Neural crest cell (in vitro differentiated cells): ENCODE measurements around the gene HBQ1. TPM values are rescaled to one million over a fixed set of nuclear protein-coding genes. Genes with fewer than 3 reads are reported as not detected.
A peak's percentile ranks its signal among the peaks of the same experiment; 100 is the strongest.
"Not testable (repeated sequence)": the region's sequence is repeated elsewhere in the genome, so short reads cannot be mapped to it uniquely, and the experiment has no call there.

ENCODE experiments used
- DNase-seq: peaks from one replicate; pipeline ENCODE4 v3.0.0; 2021; ENCODE audit warnings: low read depth, mixed read lengths, low spot score
- H3K27ac Mint-ChIP-seq: one replicate; pipeline ENCODE4 v1.8.0; 2021; ENCODE audit warnings: mild to moderate bottlenecking, mixed read lengths; ENCODE audit not compliant: unreplicated experiment
- H3K27me3 Mint-ChIP-seq: 2 replicates; pipeline ENCODE4 v1.8.0; 2021; ENCODE audit warnings: low read depth, mild to moderate bottlenecking, mixed read lengths
- H3K36me3 Mint-ChIP-seq: 2 replicates; pipeline ENCODE4 v1.8.0; 2021; ENCODE audit warnings: low read depth, mild to moderate bottlenecking, mixed read lengths
- H3K4me1 Mint-ChIP-seq: 2 replicates; pipeline ENCODE4 v1.8.0; 2021; ENCODE audit warnings: mixed read lengths
- H3K4me3 Mint-ChIP-seq: one replicate; pipeline ENCODE4 v1.8.0; 2021; ENCODE audit warnings: mild to moderate bottlenecking, mixed read lengths
- H3K9me3 Mint-ChIP-seq: 2 replicates; pipeline ENCODE4 v1.8.0; 2021; ENCODE audit warnings: mixed read lengths
- total RNA-seq: library from RNA; stranded (reverse); gene quantifications from 2 replicates; pipeline ENCODE4 v1.2.1, GENCODE V29; 2021
- TF ChIP-seq, protein P1 (sequence below): fragments of 200-600 bp; sonication (generic); conservative IDR thresholded peaks from 2 replicates; pipeline ENCODE4 v1.5.0; 2021; ENCODE audit warnings: antibody characterized with exemption, mild to moderate bottlenecking

HBQ1 gene
- total RNA-seq, 1 donor from 2014 or later = 1.8 TPM

DNA sequence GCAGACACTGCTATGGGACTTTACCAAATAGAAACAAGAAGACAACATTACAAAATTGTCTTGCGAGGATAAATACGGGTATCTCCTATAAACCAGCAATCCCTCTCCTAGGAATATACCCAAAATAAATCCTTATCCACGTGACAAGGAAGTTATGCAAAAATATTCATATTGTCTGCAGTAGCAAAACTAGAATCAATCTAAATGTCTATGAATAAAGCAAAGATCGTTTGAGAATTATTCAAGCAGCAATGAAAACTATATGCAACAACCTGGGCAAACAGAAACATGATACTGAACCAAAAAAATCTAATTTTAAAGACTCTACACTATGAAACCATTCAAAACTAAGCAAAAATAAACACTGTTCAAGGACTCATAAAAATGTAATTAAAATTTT, 39.8 kb downstream of the HBQ1 start:
- DNase-seq = no peak
- H3K4me1 Mint-ChIP-seq = no peaks in the 10 kb centered on the region
- TF ChIP-seq, protein P1, sequence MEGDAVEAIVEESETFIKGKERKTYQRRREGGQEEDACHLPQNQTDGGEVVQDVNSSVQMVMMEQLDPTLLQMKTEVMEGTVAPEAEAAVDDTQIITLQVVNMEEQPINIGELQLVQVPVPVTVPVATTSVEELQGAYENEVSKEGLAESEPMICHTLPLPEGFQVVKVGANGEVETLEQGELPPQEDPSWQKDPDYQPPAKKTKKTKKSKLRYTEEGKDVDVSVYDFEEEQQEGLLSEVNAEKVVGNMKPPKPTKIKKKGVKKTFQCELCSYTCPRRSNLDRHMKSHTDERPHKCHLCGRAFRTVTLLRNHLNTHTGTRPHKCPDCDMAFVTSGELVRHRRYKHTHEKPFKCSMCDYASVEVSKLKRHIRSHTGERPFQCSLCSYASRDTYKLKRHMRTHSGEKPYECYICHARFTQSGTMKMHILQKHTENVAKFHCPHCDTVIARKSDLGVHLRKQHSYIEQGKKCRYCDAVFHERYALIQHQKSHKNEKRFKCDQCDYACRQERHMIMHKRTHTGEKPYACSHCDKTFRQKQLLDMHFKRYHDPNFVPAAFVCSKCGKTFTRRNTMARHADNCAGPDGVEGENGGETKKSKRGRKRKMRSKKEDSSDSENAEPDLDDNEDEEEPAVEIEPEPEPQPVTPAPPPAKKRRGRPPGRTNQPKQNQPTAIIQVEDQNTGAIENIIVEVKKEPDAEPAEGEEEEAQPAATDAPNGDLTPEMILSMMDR = no peak
- peaks cover 5% of the 10 kb centered on the region for H3K36me3 Mint-ChIP-seq
- H3K4me3 Mint-ChIP-seq = no peak overlapping the region
- H3K27me3 Mint-ChIP-seq = no peaks in the 10 kb centered on the region
- no peaks in the 10 kb centered on the region for H3K9me3 Mint-ChIP-seq
- H3K27ac Mint-ChIP-seq = no peak overlapping the region

DNA sequence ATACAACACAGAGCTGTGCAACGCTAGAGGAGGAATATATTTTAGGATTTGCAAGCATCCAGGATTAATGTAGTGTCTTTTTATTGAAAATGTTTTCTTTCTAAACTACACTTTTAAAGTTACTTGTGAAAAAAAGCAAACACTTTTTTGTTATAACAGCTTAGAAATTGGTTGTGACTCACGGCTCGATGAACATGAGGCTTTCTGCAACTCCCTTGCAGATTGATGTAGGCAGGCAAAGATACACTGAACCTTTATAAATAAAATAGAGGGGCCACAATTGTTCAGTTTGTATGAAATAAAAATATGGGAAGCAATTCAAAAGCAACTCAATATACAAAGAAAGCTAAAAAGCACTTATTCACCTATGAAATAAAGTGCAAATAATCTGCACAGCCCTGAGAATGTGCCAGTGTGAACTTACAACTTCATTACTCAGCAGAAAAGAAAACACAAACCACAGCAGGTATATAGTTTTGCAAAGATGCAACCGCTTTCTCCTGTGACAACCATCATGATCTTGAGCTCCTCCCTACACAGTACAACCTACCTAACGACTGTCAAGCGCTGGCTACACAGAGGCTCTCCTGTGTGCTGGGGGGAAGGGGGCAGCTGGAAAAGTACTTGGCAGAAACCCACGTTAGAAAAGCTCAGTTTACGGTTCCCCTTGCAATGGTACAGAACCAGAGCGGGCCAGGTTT, 48.0 kb downstream of the HBQ1 start:
- TF ChIP-seq, protein P1 = no peak
- H3K36me3 Mint-ChIP-seq = peaks cover 7% of the 10 kb centered on the region

DNA sequence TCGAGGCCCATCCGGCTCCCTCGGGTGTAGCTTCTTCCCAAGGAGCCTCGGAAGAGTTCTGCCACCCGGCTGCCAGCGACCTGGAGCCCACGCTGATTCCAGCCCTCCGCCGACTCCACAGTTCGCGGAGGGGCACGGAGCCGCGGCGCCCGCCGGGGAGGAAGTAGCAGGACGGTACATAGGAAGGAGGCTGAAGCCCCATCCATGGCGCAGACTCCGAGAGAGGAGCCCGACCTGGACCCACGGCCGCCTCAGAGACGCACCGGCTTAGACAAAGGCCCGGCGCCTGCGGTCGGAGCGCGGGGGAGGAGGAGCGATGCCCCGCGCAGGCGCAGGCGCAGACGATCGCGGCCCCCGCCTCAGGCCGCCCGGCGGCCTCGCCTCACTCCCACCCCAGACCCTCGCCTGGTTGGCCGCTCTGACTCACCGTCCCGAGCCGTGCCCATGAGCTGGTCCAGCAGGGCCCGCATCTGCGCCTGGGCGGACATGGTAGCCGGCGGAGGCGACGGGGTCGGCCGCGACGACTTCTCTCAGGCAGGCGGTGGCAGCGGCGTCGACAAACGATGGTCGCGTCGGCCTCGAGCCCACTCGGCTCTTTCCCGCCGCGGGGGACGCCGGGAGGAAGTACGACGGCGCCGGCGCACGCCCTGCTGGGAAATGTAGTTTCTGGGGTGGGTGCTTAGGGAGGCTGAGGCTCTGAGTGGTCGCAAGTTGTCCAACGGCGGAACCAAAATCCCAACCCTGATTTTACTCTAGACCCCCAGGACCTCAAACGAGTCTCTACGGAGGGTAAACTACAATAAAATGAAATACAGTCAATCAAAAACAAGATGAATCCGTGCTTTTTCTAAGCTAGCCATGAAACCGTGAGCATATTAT, 48.8 kb downstream of the HBQ1 start, which contains the start of gene LUC7L:
Gene LUC7L, minus strand, starts transcription at position 598 of the 879 bp plus-strand sequence. Its CDS starts 110 bp downstream, at position 488.
- Mint-ChIP-seq H3K27me3 (no peaks in the 10 kb centered on the region), H3K4me3 (peak within 1 kb of the TSS; percentile 94)

More for the DNA sequence above, 48.0 kb downstream of the HBQ1 start:
- Mint-ChIP-seq H3K4me3 (peak overlapping the region; percentile 94), H3K4me1 (peaks cover 29% of the 10 kb centered on the region), H3K27me3 (no peaks in the 10 kb centered on the region), H3K9me3 (no peaks in the 10 kb centered on the region), H3K27ac (peak overlapping the region; percentile 98)
- no peak for DNase-seq

DNA sequence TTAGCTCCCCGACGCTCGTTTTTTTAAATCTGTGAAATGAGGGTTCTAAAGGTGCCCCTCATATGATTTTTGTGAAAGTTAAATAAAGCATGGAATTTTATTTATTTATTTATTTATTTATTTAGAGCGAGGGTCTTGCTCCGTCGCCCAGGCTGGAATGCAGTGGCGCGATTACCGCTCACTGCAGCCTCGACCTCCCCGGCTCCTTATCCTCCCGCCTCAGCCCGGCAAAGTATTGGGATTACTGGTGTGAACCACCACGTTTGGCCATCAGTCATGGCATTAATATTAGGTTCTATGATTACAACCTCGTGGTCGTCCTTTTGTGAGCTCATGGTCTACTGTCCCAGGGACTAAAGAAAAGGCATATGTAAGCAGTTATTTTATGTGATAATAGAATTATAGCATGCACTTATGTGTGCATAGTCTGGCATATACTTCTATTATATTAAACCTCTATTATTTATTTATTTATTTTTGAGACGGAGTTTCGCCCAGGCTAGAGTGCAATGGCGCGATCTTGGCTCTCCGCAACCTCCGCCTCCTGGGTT, 49.5 kb downstream of the HBQ1 start:
- no peak for DNase-seq
- TF ChIP-seq, protein P1 = no peak
- H3K9me3 Mint-ChIP-seq = no peaks in the 10 kb centered on the region
- no peaks in the 10 kb centered on the region for H3K27me3 Mint-ChIP-seq
- H3K4me1 Mint-ChIP-seq = peaks cover 34% of the 10 kb centered on the region
- H3K27ac Mint-ChIP-seq = no peak overlapping the region
- H3K4me3 Mint-ChIP-seq = peak overlapping the region; percentile 94
- peaks cover 7% of the 10 kb centered on the region for H3K36me3 Mint-ChIP-seq

More for the DNA sequence above, 48.8 kb downstream of the HBQ1 start, which contains the start of gene LUC7L:
- Mint-ChIP-seq H3K36me3 (peaks cover 7% of the 10 kb centered on the region), H3K9me3 (no peaks in the 10 kb centered on the region), H3K27ac (peak within 1 kb of the TSS; percentile 98), H3K4me1 (peaks cover 29% of the 10 kb centered on the region)
- TF ChIP-seq, protein P1 = no peak
- DNase-seq = peak; percentile 91

DNA sequence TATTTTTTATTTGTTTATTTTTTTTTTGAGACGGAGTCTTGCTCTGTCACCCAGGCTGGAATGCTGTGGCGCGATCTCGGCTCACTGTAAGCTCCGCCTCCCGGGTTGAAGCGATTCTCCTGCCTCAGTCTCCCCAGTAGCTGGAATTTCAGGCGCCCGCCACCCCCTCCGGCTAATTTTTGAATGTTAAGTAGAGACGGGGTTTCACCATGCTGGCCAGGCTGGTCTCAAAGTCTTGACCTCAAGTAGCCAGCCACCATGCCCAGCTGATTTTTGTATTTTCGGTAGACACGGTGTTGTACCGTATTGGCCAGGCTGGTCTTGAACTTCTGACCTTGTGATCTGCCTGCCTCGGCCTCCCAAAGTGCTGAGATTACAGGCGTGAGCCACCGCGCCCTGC, 50.1 kb downstream of the HBQ1 start:
- Mint-ChIP-seq H3K4me1 (peaks cover 39% of the 10 kb centered on the region), H3K4me3 (peak overlapping the region; percentile 85)
- H3K27me3 Mint-ChIP-seq, H3K9me3 Mint-ChIP-seq, DNase-seq, H3K27ac Mint-ChIP-seq, H3K36me3 Mint-ChIP-seq: not testable (repeated sequence)

Other genes with a start within 250 kb of the HBQ1 start
- 35.8 and 36.7 TPM in 2 replicates for gene POLR3K, start 126.9 kb upstream of the HBQ1 start, total RNA-seq
- gene SNRNP25, start 126.6 kb upstream of the HBQ1 start, total RNA-seq = 79.1 and 85.6 TPM in 2 replicates
- gene RHBDF1, start 107.8 kb upstream of the HBQ1 start, total RNA-seq = 46.5 TPM in 2 replicates
- gene MPG, start 102.2 kb upstream of the HBQ1 start, total RNA-seq = 47.7 and 50.0 TPM in 2 replicates
- gene NPRL3, start 41.8 kb upstream of the HBQ1 start, total RNA-seq = 41.5 and 45.4 TPM in 2 replicates
- not detected in 2 replicates for gene HBZ, start 27.8 kb upstream of the HBQ1 start, total RNA-seq
- gene HBM, start 14.5 kb upstream of the HBQ1 start, total RNA-seq = not detected in 2 replicates
- gene HBA2, start 7.6 kb upstream of the HBQ1 start, total RNA-seq = not detected in 2 replicates
- gene HBA1, start 3.8 kb upstream of the HBQ1 start, total RNA-seq = not detected in 2 replicates
- 177 and 192 TPM in 2 replicates for gene LUC7L, start 49.0 kb downstream of the HBQ1 start, total RNA-seq
- 89.8 and 97.8 TPM in 2 replicates for gene FAM234A, start 54.4 kb downstream of the HBQ1 start, total RNA-seq
- 1.9 and 2.8 TPM in 2 replicates for gene RGS11, start 95.5 kb downstream of the HBQ1 start, total RNA-seq
- gene ARHGDIG, start 100.1 kb downstream of the HBQ1 start, total RNA-seq = 2.0 and 3.0 TPM in 2 replicates
- gene PDIA2, start 102.7 kb downstream of the HBQ1 start, total RNA-seq = 1.4 and 2.1 TPM in 2 replicates
- 36.4 and 38.2 TPM in 2 replicates for gene AXIN1, start 172.3 kb downstream of the HBQ1 start, total RNA-seq
- gene MRPL28, start 190.1 kb downstream of the HBQ1 start, total RNA-seq = 80.4 and 84.6 TPM in 2 replicates
- gene PGAP6, start 201.5 kb downstream of the HBQ1 start, total RNA-seq = 56.4 and 62.0 TPM in 2 replicates
- 233 and 254 TPM in 2 replicates for gene NME4, start 216.7 kb downstream of the HBQ1 start, total RNA-seq
- gene DECR2, start 221.4 kb downstream of the HBQ1 start, total RNA-seq = 22.4 and 25.7 TPM in 2 replicates
- gene RAB11FIP3, start 245.2 kb downstream of the HBQ1 start, total RNA-seq = 70.5 and 72.2 TPM in 2 replicates